Panc1 (cell line): ENCODE measurements around the gene FAM217B. TPM values are rescaled to one million over a fixed set of nuclear protein-coding genes. Genes with fewer than 3 reads are reported as not detected.
A peak's percentile ranks its signal among the peaks of the same experiment; 100 is the strongest.

Source experiments
- ATAC-seq: fragments of 200-7000 bp; cut with Tn5 transposase; 2 replicates; pipeline ENCODE4 v1.9.1; 2020; ENCODE audit warnings: mild to moderate bottlenecking, moderate library complexity
- BruUV-seq: library from RNA; stranded (reverse); fragments of 400-500 nt; replicated peaks from 2 replicates; lab custom pipeline; 2021; lab: Mats Ljungman, UMichigan
- CTCF ChIA-PET: fragments of 300-600 bp; sonication (Branson Sonifier 250); formaldehyde crosslinking; loops from one replicate; lab custom pipeline; 2022; ENCODE audit warnings: antibody characterized with exemption; lab: Charles Lee
- POLR2A ChIA-PET: fragments of 300-600 bp; sonication (Branson Sonifier 250); formaldehyde crosslinking; loops from one replicate; lab custom pipeline; 2022; ENCODE audit warnings: antibody characterized with exemption; lab: Charles Lee
- DNase-seq: peaks from one replicate; pipeline ENCODE4 v3.0.0-alpha.2; 2010; ENCODE audit warnings: low read depth, low spot score
- H3K27ac ChIP-seq: 2 replicates; pipeline ENCODE4 v1.5.1; 2011; ENCODE audit warnings: mild to moderate bottlenecking, low read length, inconsistent platforms
- H3K27me3 ChIP-seq: fragments of 200-500 bp; sonication (Bioruptor generic); 2 replicates; pipeline ENCODE4 v1.6.0; 2014; ENCODE audit warnings: low read length, inconsistent platforms; ENCODE audit not compliant: control insufficient read depth, insufficient read depth
- H3K36me3 ChIP-seq: fragments of 200-500 bp; sonication (Bioruptor generic); 2 replicates; pipeline ENCODE4 v1.5.1; 2014; ENCODE audit warnings: inconsistent platforms, mild to moderate bottlenecking, low read length, moderate library complexity; ENCODE audit not compliant: control insufficient read depth, insufficient read depth
- H3K4me1 ChIP-seq: 2 replicates; pipeline ENCODE4 v1.5.1; 2011; ENCODE audit warnings: inconsistent platforms, mild to moderate bottlenecking, low read length, moderate library complexity; ENCODE audit not compliant: control insufficient read depth, insufficient read depth
- H3K4me3 ChIP-seq, 2 experiments: 2 replicates each; pipeline ENCODE4 v1.5.1; 2011 to 2012; ENCODE audit warnings: low read depth in 2 of 2, low read length in 2 of 2, mild to moderate bottlenecking in 2 of 2, inconsistent platforms in 1 of 2, moderate library complexity in 1 of 2
- H3K9me3 ChIP-seq: fragments of 200-500 bp; sonication (Bioruptor generic); 2 replicates; pipeline ENCODE4 v1.5.1; 2014; ENCODE audit warnings: low read depth, mild to moderate bottlenecking, inconsistent platforms, low read length, moderate library complexity; ENCODE audit not compliant: control insufficient read depth, insufficient read depth
- CTCF ChIP-seq: fragments of 450-650 bp; IDR thresholded peaks from 2 replicates; pipeline ENCODE4 v1.5.1; 2017; ENCODE audit warnings: mild to moderate bottlenecking
- POLR2AphosphoS5 ChIP-seq: IDR thresholded peaks from 2 replicates; pipeline ENCODE4 v1.6.1; 2012; ENCODE audit warnings: mild to moderate bottlenecking, low read depth, low read length, moderate library complexity
- SIN3A ChIP-seq: IDR thresholded peaks from 2 replicates; pipeline ENCODE4 v1.6.1; 2012; ENCODE audit warnings: low read depth, mild to moderate bottlenecking, low read length, moderate library complexity, borderline replicate concordance; ENCODE audit not compliant: insufficient read depth
- TCF7L2 ChIP-seq: IDR thresholded peaks from 2 replicates; pipeline ENCODE4 v1.6.1; 2011; ENCODE audit warnings: mild to moderate bottlenecking, low read depth, low read length, inconsistent platforms
- in situ Hi-C: cut with HindIII; loops from 2 replicates; pipeline ENCODE4 v1.10.0; 2016; ENCODE audit warnings: low sequenced_read_pairs, low pct_unique_long_range_greater_than_20kb
- intact Hi-C: fragments of 100-400 bp; cut with micrococcal nuclease; formaldehyde crosslinking; loops from one replicate; pipeline ENCODE4 v1.10.0; 2022; ENCODE audit not compliant: unreplicated experiment
- total RNA-seq: library from RNA; stranded (reverse); gene quantifications from one replicate; pipeline ENCODE4 v1.2.1, GENCODE V29; 2021; ENCODE audit not compliant: unreplicated experiment
- TF ChIP-seq, protein P1 (sequence below), 2 experiments: IDR thresholded peaks; 2 replicates each; pipeline ENCODE4 v1.6.1; 2011 to 2012; ENCODE audit warnings: low read depth in 2 of 2, control low read depth in 1 of 2, low read length in 1 of 2, mild to moderate bottlenecking in 1 of 2, moderate library complexity in 1 of 2; ENCODE audit not compliant: insufficient read depth in 1 of 2

Gene FAM217B
- total RNA-seq, 1 experiment from 2014 or later, result 24.4 TPM

GRCh38 chr20:59949911-59950310 is 9.7 kb downstream of the FAM217B start:
- in situ Hi-C loops, result no loop called here
- DNase-seq (no peak), ATAC-seq (no peak)

DNA sequence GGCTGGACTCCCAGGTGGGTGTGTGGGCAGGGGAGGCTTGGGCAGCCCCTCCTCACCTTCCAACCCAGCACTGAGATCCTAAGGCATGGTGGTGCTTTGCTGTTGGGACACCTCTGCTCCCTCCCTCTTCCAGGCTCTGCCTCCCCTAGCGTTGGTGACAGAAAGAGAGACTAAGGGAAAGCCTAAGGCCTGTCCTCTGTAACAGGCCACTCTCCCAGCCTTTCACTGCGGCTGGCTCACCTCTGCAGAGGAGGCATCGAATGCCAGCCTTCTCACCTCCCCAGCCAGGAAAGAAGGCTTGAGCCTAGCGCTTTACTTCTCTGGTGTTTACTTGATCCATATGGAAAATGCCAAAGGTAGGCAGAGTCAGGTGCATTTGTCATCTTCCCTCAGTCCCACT is 14.5 kb downstream of the FAM217B start:
- in situ Hi-C loops, result no loop called here
- peak; percentile 30; the same call in 1 of the 2 replicates for ATAC-seq
- H3K36me3 ChIP-seq, result no peaks in the 10 kb centered on the region
- ChIA-PET CTCF (interaction anchor here (1.1 kb wide), 1 partner anchor 218 kb away, joined by 3 read pairs; no protein-coding TSS in a partner anchor), POLR2A (no interaction called here)
- no peak overlapping the region for H3K4me3 ChIP-seq
- TF ChIP-seq, protein P1, sequence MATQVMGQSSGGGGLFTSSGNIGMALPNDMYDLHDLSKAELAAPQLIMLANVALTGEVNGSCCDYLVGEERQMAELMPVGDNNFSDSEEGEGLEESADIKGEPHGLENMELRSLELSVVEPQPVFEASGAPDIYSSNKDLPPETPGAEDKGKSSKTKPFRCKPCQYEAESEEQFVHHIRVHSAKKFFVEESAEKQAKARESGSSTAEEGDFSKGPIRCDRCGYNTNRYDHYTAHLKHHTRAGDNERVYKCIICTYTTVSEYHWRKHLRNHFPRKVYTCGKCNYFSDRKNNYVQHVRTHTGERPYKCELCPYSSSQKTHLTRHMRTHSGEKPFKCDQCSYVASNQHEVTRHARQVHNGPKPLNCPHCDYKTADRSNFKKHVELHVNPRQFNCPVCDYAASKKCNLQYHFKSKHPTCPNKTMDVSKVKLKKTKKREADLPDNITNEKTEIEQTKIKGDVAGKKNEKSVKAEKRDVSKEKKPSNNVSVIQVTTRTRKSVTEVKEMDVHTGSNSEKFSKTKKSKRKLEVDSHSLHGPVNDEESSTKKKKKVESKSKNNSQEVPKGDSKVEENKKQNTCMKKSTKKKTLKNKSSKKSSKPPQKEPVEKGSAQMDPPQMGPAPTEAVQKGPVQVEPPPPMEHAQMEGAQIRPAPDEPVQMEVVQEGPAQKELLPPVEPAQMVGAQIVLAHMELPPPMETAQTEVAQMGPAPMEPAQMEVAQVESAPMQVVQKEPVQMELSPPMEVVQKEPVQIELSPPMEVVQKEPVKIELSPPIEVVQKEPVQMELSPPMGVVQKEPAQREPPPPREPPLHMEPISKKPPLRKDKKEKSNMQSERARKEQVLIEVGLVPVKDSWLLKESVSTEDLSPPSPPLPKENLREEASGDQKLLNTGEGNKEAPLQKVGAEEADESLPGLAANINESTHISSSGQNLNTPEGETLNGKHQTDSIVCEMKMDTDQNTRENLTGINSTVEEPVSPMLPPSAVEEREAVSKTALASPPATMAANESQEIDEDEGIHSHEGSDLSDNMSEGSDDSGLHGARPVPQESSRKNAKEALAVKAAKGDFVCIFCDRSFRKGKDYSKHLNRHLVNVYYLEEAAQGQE (IDR thresholded peaks at IDR 0.05; ENCODE audit: insufficient read depth in 1 of 2, low read depth in 2 of 2, low read length in 1 of 2), result no peak
- TF ChIP-seq TCF7L2 (no peak), CTCF (no peak), POLR2AphosphoS5 (no peak), SIN3A (no peak)
- no peaks in the 10 kb centered on the region for H3K27me3 ChIP-seq
- no peak for DNase-seq
- H3K27ac ChIP-seq, result no peak overlapping the region
- no peaks in the 10 kb centered on the region for H3K9me3 ChIP-seq
- no TSS peak for BruUV-seq
- intact Hi-C loops, result no loop called here
- no peaks in the 10 kb centered on the region for H3K4me1 ChIP-seq

More at GRCh38 chr20:59949911-59950310, 9.7 kb downstream of the FAM217B start:
- H3K27me3 ChIP-seq, result no peaks in the 10 kb centered on the region
- BruUV-seq, result no TSS peak
- no peaks in the 10 kb centered on the region; the same call in 1 of the 2 replicates for H3K36me3 ChIP-seq
- H3K4me1 ChIP-seq, result no peaks in the 10 kb centered on the region
- no peak overlapping the region for H3K4me3 ChIP-seq
- no peak overlapping the region for H3K27ac ChIP-seq
- intact Hi-C loops, result no loop called here
- ChIA-PET CTCF (no interaction called here), POLR2A (no interaction called here)
- no peaks in the 10 kb centered on the region for H3K9me3 ChIP-seq
- TF ChIP-seq SIN3A (no peak), POLR2AphosphoS5 (no peak)
- TF ChIP-seq, protein P1 (IDR thresholded peaks at IDR 0.05; ENCODE audit: insufficient read depth in 1 of 2, low read depth in 2 of 2, low read length in 1 of 2), result no peak
